Measurements from ENCODE around the gene GRB10. TPM values are rescaled to one million over a fixed set of nuclear protein-coding genes. Genes with fewer than 3 reads are reported as not detected.
A peak's percentile ranks its signal among the peaks of the same experiment; 100 is the strongest.

GRB10 gene
- total RNA-seq, 4 donors from 2014 or later: 40.4 to 88.6 (median 61.1) TPM

- Histone ChIP-seq H3K4me1 (peaks cover 12 to 23% of the 10 kb centered on the region in 2 donors), H3K27me3 (no peaks in the 10 kb centered on the region), H3K9me3 (no peaks in the 10 kb centered on the region), H3K27ac (no peak overlapping the region), H3K36me3 (peaks cover 0 to 17% of the 10 kb centered on the region in 2 donors), H3K4me3 (no peak overlapping the region)
- DNase-seq (no peak), ATAC-seq (no peak)
- in situ Hi-C loops (cut with MboI; ENCODE audit: low sequenced_read_pairs in 4 of 4) (loop anchor here in 3 of 4 donors (10.0 kb wide), 1 partner anchor 126 kb away; no protein-coding TSS in a partner anchor), intact Hi-C loops (cut with DNase I; ENCODE audit: low total_unique reads) (loop anchor here (5.0 to 10.0 kb wide), 3 partner anchors 88 to 474 kb away; no protein-coding TSS in a partner anchor)
- no peak for TF ChIP-seq POLR2A (IDR thresholded peaks at IDR 0.05)
- TF ChIP-seq CTCF (IDR thresholded peaks at IDR 0.05 in 4 of 5, conservative IDR thresholded peaks at IDR 0.05 in 1 of 5): no peak
These were observed 192.2 kb downstream of the GRB10 start for GRCh38 chr7:50590535-50590934.

- peaks cover 0 to 17% of the 10 kb centered on the region in 2 donors for H3K36me3 ChIP-seq
- intact Hi-C loops (cut with DNase I; ENCODE audit: low total_unique reads) (no loop called here), in situ Hi-C loops (cut with MboI; ENCODE audit: low sequenced_read_pairs in 4 of 4) (no loop called here)
- ATAC-seq (no peak), DNase-seq (no peak)
- peak overlapping the region in 1 of 4 donors; percentile 25 for H3K27ac ChIP-seq
- no peak overlapping the region for H3K4me3 ChIP-seq
- H3K9me3 ChIP-seq: no peaks in the 10 kb centered on the region
- H3K4me1 ChIP-seq: peaks cover 12% of the 10 kb centered on the region in 2 donors
- H3K27me3 ChIP-seq: no peaks in the 10 kb centered on the region
- no peak for TF ChIP-seq POLR2A (IDR thresholded peaks at IDR 0.05)
- TF ChIP-seq CTCF (IDR thresholded peaks at IDR 0.05 in 4 of 5, conservative IDR thresholded peaks at IDR 0.05 in 1 of 5): no peak
These were observed 193.3 kb downstream of the GRB10 start for GRCh38 chr7:50589364-50589763.

GRCh38 chr7:50588937-50589336 is 193.8 kb downstream of the GRB10 start:
- Histone ChIP-seq H3K9me3 (no peaks in the 10 kb centered on the region), H3K27ac (no peak overlapping the region), H3K36me3 (peaks cover 0 to 17% of the 10 kb centered on the region in 2 donors), H3K27me3 (no peaks in the 10 kb centered on the region), H3K4me1 (peaks cover 8% of the 10 kb centered on the region in 2 donors), H3K4me3 (no peak overlapping the region)
- TF ChIP-seq POLR2A (IDR thresholded peaks at IDR 0.05) (no peak), CTCF (IDR thresholded peaks at IDR 0.05 in 4 of 5, conservative IDR thresholded peaks at IDR 0.05 in 1 of 5) (peak in 3 of 5 experiments; percentile 26 to 35 (median 34))
- ATAC-seq (peak; percentile 30 to 49), DNase-seq (peak in 1 of 2 donors; percentile 29)
- in situ Hi-C loops (cut with MboI; ENCODE audit: low sequenced_read_pairs in 4 of 4): no loop called here
- intact Hi-C loops (cut with DNase I; ENCODE audit: low total_unique reads): no loop called here

- H3K27ac ChIP-seq: no peak overlapping the region
- H3K4me1 ChIP-seq: no peaks in the 10 kb centered on the region
- no peak for ATAC-seq
- in situ Hi-C loops (cut with MboI; ENCODE audit: low sequenced_read_pairs in 4 of 4) (no loop called here), intact Hi-C loops (cut with DNase I; ENCODE audit: low total_unique reads) (no loop called here)
- no peak overlapping the region for H3K4me3 ChIP-seq
- no peak for DNase-seq
- H3K27me3 ChIP-seq: no peaks in the 10 kb centered on the region
- peaks cover 0 to 12% of the 10 kb centered on the region in 2 donors for H3K36me3 ChIP-seq
- H3K9me3 ChIP-seq: no peaks in the 10 kb centered on the region
- no peak for TF ChIP-seq POLR2A (IDR thresholded peaks at IDR 0.05)
- no peak for TF ChIP-seq CTCF (IDR thresholded peaks at IDR 0.05 in 4 of 5, conservative IDR thresholded peaks at IDR 0.05 in 1 of 5)
These were observed 195.0 kb downstream of the GRB10 start for GRCh38 chr7:50587737-50588136.
